GM18873 (cell line): Measurements from ENCODE around the gene ACSM6.
A peak's percentile ranks its signal among the peaks of the same experiment; 100 is the strongest.

Experiments used
- ATAC-seq: cut with Tn5 transposase; IDR thresholded peaks from one replicate; pipeline ENCODE4 v1.9.1; 2021; ENCODE audit warnings: mild to moderate bottlenecking, moderate library complexity, moderate number of reproducible peaks; ENCODE audit not compliant: unreplicated experiment, low FRiP score

The ACSM6 gene

GRCh38 chr10:95243318-95243617 is 49.2 kb downstream of the ACSM6 start:
- ATAC-seq = no peak

GRCh38 chr10:95244152-95244551 is 50.1 kb downstream of the ACSM6 start:
- no peak for ATAC-seq

GRCh38 chr10:95245425-95246055 is 51.5 kb downstream of the ACSM6 start:
- ATAC-seq = peak; percentile 89

- ATAC-seq = no peak
These were observed 52.6 kb downstream of the ACSM6 start for GRCh38 chr10:95246582-95247051.

GRCh38 chr10:95247200-95247880 is 53.3 kb downstream of the ACSM6 start:
- no peak for ATAC-seq

- ATAC-seq = no peak
These were observed 54.0 kb downstream of the ACSM6 start for GRCh38 chr10:95247881-95248583.

GRCh38 chr10:95248989-95249388 is 55.0 kb downstream of the ACSM6 start:
- no peak for ATAC-seq

- ATAC-seq = no peak
These were observed 55.4 kb downstream of the ACSM6 start for GRCh38 chr10:95249467-95249866.

- no peak for ATAC-seq
These were observed 56.8 kb downstream of the ACSM6 start for GRCh38 chr10:95250856-95251255.

- no peak for ATAC-seq
These were observed 59.0 kb downstream of the ACSM6 start for GRCh38 chr10:95253007-95253406.

- ATAC-seq = no peak
These were observed 59.6 kb downstream of the ACSM6 start for GRCh38 chr10:95253686-95254085.

GRCh38 chr10:95254629-95255028 is 60.6 kb downstream of the ACSM6 start:
- no peak for ATAC-seq

- ATAC-seq = no peak
These were observed 62.2 kb downstream of the ACSM6 start for GRCh38 chr10:95256268-95256667.

GRCh38 chr10:95257849-95258248 is 63.8 kb downstream of the ACSM6 start:
- no peak for ATAC-seq

GRCh38 chr10:95260397-95260881 is 66.4 kb downstream of the ACSM6 start:
- no peak for ATAC-seq

GRCh38 chr10:95260909-95261552 is 67.0 kb downstream of the ACSM6 start:
- no peak for ATAC-seq

GRCh38 chr10:95261926-95262325 is 67.9 kb downstream of the ACSM6 start:
- no peak for ATAC-seq

- ATAC-seq = no peak
These were observed 68.9 kb downstream of the ACSM6 start for GRCh38 chr10:95262763-95263518.

- no peak for ATAC-seq
These were observed 69.8 kb downstream of the ACSM6 start for GRCh38 chr10:95263864-95264226.

GRCh38 chr10:95264227-95265051 is 70.4 kb downstream of the ACSM6 start:
- no peak for ATAC-seq
